Upper lobe of right lung (tissue), 1 donor: ENCODE measurements around the gene FGB. TPM values are rescaled to one million over a fixed set of nuclear protein-coding genes. Genes with fewer than 3 reads are reported as not detected.

Source experiments
- ATAC-seq: fragments of 200-7000 bp; cut with Tn5 transposase; one replicate; pipeline ENCODE4 v1.9.1; 2020; ENCODE audit warnings: mild to moderate bottlenecking, moderate library complexity
- DNase-seq: peaks from one replicate; pipeline ENCODE4 v3.0.0-alpha.2; 2020
- H3K27ac ChIP-seq: fragments of 200-600 bp; one replicate; pipeline ENCODE4 v1.8.0; 2022
- H3K27me3 ChIP-seq: fragments of 200-600 bp; one replicate; pipeline ENCODE4 v1.8.0; 2022; ENCODE audit warnings: mild to moderate bottlenecking
- H3K36me3 ChIP-seq: fragments of 200-600 bp; one replicate; pipeline ENCODE4 v1.8.0; 2022
- H3K4me1 ChIP-seq: fragments of 200-600 bp; one replicate; pipeline ENCODE4 v1.8.0; 2022
- H3K4me3 ChIP-seq: fragments of 200-600 bp; one replicate; pipeline ENCODE4 v1.8.0; 2022; ENCODE audit warnings: mild to moderate bottlenecking
- H3K9me3 ChIP-seq: fragments of 200-600 bp; one replicate; pipeline ENCODE4 v1.8.0; 2022
- CTCF ChIP-seq: fragments of 200-600 bp; IDR thresholded peaks from one replicate; pipeline ENCODE4 v1.8.0; 2022; ENCODE audit warnings: antibody characterized with exemption
- intact Hi-C: fragments of 100-400 bp; cut with DNase I; formaldehyde crosslinking; loops from one replicate; pipeline ENCODE4 v1.11.0; 2022
- total RNA-seq: library from RNA; stranded (reverse); fragmentation: NEBNext Ultra II Directional; extraction: Animal tissue kit (Norgen Biotek cat#: 25700); gene quantifications from one replicate; pipeline ENCODE4 v1.2.1, GENCODE V29; 2021
- donor health status: DM: no; HTN: yes; CAD: no; lungs with severe emphysema.

The FGB gene
- total RNA-seq, 1 donor from 2014 or later = 1.2 TPM

- Histone ChIP-seq H3K27me3 (peaks cover 9% of the 10 kb centered on the region), H3K27ac (no peak overlapping the region), H3K4me1 (no peaks in the 10 kb centered on the region), H3K9me3 (no peaks in the 10 kb centered on the region), H3K4me3 (no peak overlapping the region), H3K36me3 (no peaks in the 10 kb centered on the region)
- DNase-seq (no peak), ATAC-seq (no peak)
- TF ChIP-seq CTCF = no peak
- intact Hi-C loops = no loop called here
Measured at GRCh38 chr4:154577324-154577723, 14.5 kb downstream of the FGB start.

- no peaks in the 10 kb centered on the region for H3K4me1 ChIP-seq
- H3K27ac ChIP-seq = no peak overlapping the region
- no peak for ATAC-seq
- peaks cover 9% of the 10 kb centered on the region for H3K27me3 ChIP-seq
- H3K4me3 ChIP-seq = no peak overlapping the region
- no peak for DNase-seq
- no peaks in the 10 kb centered on the region for H3K9me3 ChIP-seq
- TF ChIP-seq CTCF = no peak
- intact Hi-C loops = no loop called here
- no peaks in the 10 kb centered on the region for H3K36me3 ChIP-seq
Measured at GRCh38 chr4:154578919-154579318, 16.1 kb downstream of the FGB start.

- no peak for DNase-seq
- no peaks in the 10 kb centered on the region for H3K4me1 ChIP-seq
- no peaks in the 10 kb centered on the region for H3K36me3 ChIP-seq
- H3K27me3 ChIP-seq = peaks cover 9% of the 10 kb centered on the region
- H3K9me3 ChIP-seq = no peaks in the 10 kb centered on the region
- H3K4me3 ChIP-seq = no peak overlapping the region
- intact Hi-C loops = no loop called here
- no peak for TF ChIP-seq CTCF
- no peak overlapping the region for H3K27ac ChIP-seq
- ATAC-seq = no peak
Measured at GRCh38 chr4:154579927-154580326, 17.1 kb downstream of the FGB start.

GRCh38 chr4:154582723-154583122 lies 19.9 kb downstream of the FGB start:
- Histone ChIP-seq H3K27me3 (peaks cover 3% of the 10 kb centered on the region), H3K9me3 (no peaks in the 10 kb centered on the region), H3K4me3 (no peak overlapping the region), H3K4me1 (no peaks in the 10 kb centered on the region), H3K27ac (no peak overlapping the region), H3K36me3 (no peaks in the 10 kb centered on the region)
- intact Hi-C loops = no loop called here
- DNase-seq (no peak), ATAC-seq (no peak)
- TF ChIP-seq CTCF = no peak

GRCh38 chr4:154583230-154583629 lies 20.4 kb downstream of the FGB start:
- Histone ChIP-seq H3K4me3 (no peak overlapping the region), H3K9me3 (no peaks in the 10 kb centered on the region), H3K4me1 (no peaks in the 10 kb centered on the region), H3K27ac (no peak overlapping the region), H3K36me3 (no peaks in the 10 kb centered on the region), H3K27me3 (peaks cover 3% of the 10 kb centered on the region)
- DNase-seq = no peak
- ATAC-seq = no peak
- no peak for TF ChIP-seq CTCF
- intact Hi-C loops = no loop called here

- intact Hi-C loops = no loop called here
- Histone ChIP-seq H3K4me3 (no peak overlapping the region), H3K9me3 (no peaks in the 10 kb centered on the region), H3K4me1 (no peaks in the 10 kb centered on the region), H3K27ac (no peak overlapping the region), H3K27me3 (peaks cover 3% of the 10 kb centered on the region), H3K36me3 (no peaks in the 10 kb centered on the region)
- no peak for DNase-seq
- no peak for ATAC-seq
- no peak for TF ChIP-seq CTCF
Measured at GRCh38 chr4:154583677-154584076, 20.9 kb downstream of the FGB start.
